WERI-Rb-1 (cell line): ENCODE data around the gene CAVIN1.

Experiments used
- DNase-seq: peaks from one replicate; pipeline ENCODE4 v3.0.0-alpha.2; 2020
- H3K27ac ChIP-seq: fragments of 250-450 bp; sonication (Bioruptor Pico); 2 replicates; pipeline ENCODE4 v1.5.1; 2020; ENCODE audit warnings: mild to moderate bottlenecking, moderate library complexity
- H3K27me3 ChIP-seq: fragments of 250-450 bp; sonication (Bioruptor Pico); 2 replicates; pipeline ENCODE4 v1.5.1; 2021; ENCODE audit warnings: mild to moderate bottlenecking, low read depth, moderate library complexity; ENCODE audit not compliant: insufficient read depth, severe bottlenecking
- H3K36me3 ChIP-seq: fragments of 250-450 bp; sonication (Bioruptor Pico); 2 replicates; pipeline ENCODE4 v1.5.1; 2020; ENCODE audit warnings: mild to moderate bottlenecking, moderate library complexity
- H3K4me3 ChIP-seq: 2 replicates; pipeline ENCODE4 v1.5.1; 2011; ENCODE audit warnings: low read depth, mild to moderate bottlenecking, control low read depth, low read length
- H3K9me3 ChIP-seq: fragments of 250-450 bp; sonication (Bioruptor Pico); 2 replicates; pipeline ENCODE4 v1.5.1; 2021; ENCODE audit warnings: mild to moderate bottlenecking, moderate library complexity; ENCODE audit not compliant: severe bottlenecking
- TF ChIP-seq, protein P1 (sequence below): IDR thresholded peaks from 2 replicates; pipeline ENCODE4 v1.5.1; 2011; ENCODE audit warnings: low read depth, mild to moderate bottlenecking, control low read depth, inconsistent platforms, low read length

CAVIN1 gene

GRCh38 chr17:42388381-42389134 lies 34.5 kb downstream of the CAVIN1 start, which contains the start of gene STAT3:
Gene STAT3, minus strand, starts transcription at chr17:42388442. Its CDS starts 39,926 bp downstream, at chr17:42348516.
- TF ChIP-seq, protein P1, sequence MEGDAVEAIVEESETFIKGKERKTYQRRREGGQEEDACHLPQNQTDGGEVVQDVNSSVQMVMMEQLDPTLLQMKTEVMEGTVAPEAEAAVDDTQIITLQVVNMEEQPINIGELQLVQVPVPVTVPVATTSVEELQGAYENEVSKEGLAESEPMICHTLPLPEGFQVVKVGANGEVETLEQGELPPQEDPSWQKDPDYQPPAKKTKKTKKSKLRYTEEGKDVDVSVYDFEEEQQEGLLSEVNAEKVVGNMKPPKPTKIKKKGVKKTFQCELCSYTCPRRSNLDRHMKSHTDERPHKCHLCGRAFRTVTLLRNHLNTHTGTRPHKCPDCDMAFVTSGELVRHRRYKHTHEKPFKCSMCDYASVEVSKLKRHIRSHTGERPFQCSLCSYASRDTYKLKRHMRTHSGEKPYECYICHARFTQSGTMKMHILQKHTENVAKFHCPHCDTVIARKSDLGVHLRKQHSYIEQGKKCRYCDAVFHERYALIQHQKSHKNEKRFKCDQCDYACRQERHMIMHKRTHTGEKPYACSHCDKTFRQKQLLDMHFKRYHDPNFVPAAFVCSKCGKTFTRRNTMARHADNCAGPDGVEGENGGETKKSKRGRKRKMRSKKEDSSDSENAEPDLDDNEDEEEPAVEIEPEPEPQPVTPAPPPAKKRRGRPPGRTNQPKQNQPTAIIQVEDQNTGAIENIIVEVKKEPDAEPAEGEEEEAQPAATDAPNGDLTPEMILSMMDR: no peak
- no peaks in the 10 kb centered on the region; the same call in 1 of the 2 replicates for H3K36me3 ChIP-seq
- peaks cover 4% of the 10 kb centered on the region for H3K27me3 ChIP-seq
- peak; percentile 100 for DNase-seq
- H3K4me3 ChIP-seq: peak within 1 kb of the TSS; percentile 81
- H3K27ac ChIP-seq: peak within 1 kb of the TSS; percentile 69
- H3K9me3 ChIP-seq: no peaks in the 10 kb centered on the region

- Histone ChIP-seq H3K9me3 (no peaks in the 10 kb centered on the region), H3K4me3 (peak overlapping the region; percentile 81), H3K27ac (peak overlapping the region; percentile 69), H3K27me3 (peaks cover 4% of the 10 kb centered on the region), H3K36me3 (no peaks in the 10 kb centered on the region; the same call in 1 of the 2 replicates)
- TF ChIP-seq, protein P1: no peak
- peak; percentile 56 for DNase-seq
These were observed 35.2 kb downstream of the CAVIN1 start for GRCh38 chr17:42387661-42388380.

- no peak for DNase-seq
- TF ChIP-seq, protein P1: no peak
- no peaks in the 10 kb centered on the region; the same call in 1 of the 2 replicates for H3K36me3 ChIP-seq
- no peaks in the 10 kb centered on the region for H3K9me3 ChIP-seq
- H3K27me3 ChIP-seq: peaks cover 4% of the 10 kb centered on the region
- no peak overlapping the region for H3K27ac ChIP-seq
- peak overlapping the region; percentile 81 for H3K4me3 ChIP-seq
These were observed 36.0 kb downstream of the CAVIN1 start for GRCh38 chr17:42386777-42387657.

DNA sequence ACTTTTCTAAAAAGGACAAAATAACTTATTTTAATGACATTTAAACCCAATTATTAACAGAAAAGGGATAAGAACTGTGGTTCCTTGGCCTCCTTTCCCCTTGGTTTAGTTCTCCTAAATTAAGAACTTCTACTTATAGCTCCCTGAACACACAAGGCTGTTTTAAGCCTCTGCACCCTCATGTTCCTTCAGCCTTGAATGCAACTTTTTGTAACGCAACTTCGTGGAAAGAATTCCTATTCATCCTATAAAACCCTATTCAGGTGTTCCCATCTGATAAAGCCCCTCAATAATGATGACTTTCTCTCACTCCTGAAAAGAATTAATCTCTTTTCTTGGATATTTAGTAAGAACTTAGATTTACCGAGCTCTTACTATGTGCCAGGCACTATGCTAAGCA lies 41.2 kb downstream of the CAVIN1 start:
- no peak overlapping the region for H3K27ac ChIP-seq

DNA sequence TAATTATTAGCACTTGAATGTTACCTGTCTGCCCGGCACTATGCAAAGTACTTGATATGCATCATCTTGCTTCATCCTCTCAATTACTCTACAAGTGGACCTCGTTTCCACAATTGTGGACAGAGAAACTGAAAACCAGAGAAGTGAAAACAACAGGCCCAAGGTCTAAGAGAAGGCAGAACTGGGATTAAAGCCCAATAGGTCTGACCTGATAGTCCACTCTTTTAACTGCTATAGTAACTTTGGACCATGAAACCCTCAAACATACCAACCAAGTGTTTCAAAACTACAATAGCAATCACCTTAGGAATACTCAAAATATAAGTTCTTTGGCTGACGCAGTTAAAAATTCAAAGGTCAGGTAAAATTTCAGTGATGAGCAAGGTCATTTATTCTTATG lies 42.1 kb downstream of the CAVIN1 start:
- H3K36me3 ChIP-seq: no peaks in the 10 kb centered on the region
- H3K27ac ChIP-seq: no peak overlapping the region
- TF ChIP-seq, protein P1: no peak
- no peaks in the 10 kb centered on the region for H3K9me3 ChIP-seq
- H3K27me3 ChIP-seq: no peaks in the 10 kb centered on the region
- no peak for DNase-seq
- H3K4me3 ChIP-seq: no peak overlapping the region

More for the DNA sequence above, 41.2 kb downstream of the CAVIN1 start:
- H3K4me3 ChIP-seq: no peak overlapping the region
- TF ChIP-seq, protein P1: no peak
- H3K9me3 ChIP-seq: no peaks in the 10 kb centered on the region
- DNase-seq: no peak
- H3K36me3 ChIP-seq: no peaks in the 10 kb centered on the region
- no peaks in the 10 kb centered on the region for H3K27me3 ChIP-seq
